ENCODE measurements around the gene ZYG11B.

GRCh38 chr1:52771384-52771783 is 45.1 kb downstream of the ZYG11B start:
- no peak for TF ChIP-seq CTCF (IDR thresholded peaks at IDR 0.05)
- no peak for TF ChIP-seq POLR2A (IDR thresholded peaks at IDR 0.05)
- TF ChIP-seq POLR2AphosphoS5 (IDR thresholded peaks at IDR 0.05) = no peak
- no peak for TF ChIP-seq EP300 (IDR thresholded peaks at IDR 0.05)

Measured in gastroesophageal sphincter (tissue), 3 donors.